CD4-positive, alpha-beta T cell treated with Interleukin-12 subunit alpha and Interleukin-12 subunit beta, for 1 hour (primary cell): ENCODE results near the gene RAPSN.

ENCODE experiments used
- DNase-seq: peaks from one replicate; pipeline ENCODE4 v3.0.0-alpha.2; 2020

The RAPSN gene

DNA sequence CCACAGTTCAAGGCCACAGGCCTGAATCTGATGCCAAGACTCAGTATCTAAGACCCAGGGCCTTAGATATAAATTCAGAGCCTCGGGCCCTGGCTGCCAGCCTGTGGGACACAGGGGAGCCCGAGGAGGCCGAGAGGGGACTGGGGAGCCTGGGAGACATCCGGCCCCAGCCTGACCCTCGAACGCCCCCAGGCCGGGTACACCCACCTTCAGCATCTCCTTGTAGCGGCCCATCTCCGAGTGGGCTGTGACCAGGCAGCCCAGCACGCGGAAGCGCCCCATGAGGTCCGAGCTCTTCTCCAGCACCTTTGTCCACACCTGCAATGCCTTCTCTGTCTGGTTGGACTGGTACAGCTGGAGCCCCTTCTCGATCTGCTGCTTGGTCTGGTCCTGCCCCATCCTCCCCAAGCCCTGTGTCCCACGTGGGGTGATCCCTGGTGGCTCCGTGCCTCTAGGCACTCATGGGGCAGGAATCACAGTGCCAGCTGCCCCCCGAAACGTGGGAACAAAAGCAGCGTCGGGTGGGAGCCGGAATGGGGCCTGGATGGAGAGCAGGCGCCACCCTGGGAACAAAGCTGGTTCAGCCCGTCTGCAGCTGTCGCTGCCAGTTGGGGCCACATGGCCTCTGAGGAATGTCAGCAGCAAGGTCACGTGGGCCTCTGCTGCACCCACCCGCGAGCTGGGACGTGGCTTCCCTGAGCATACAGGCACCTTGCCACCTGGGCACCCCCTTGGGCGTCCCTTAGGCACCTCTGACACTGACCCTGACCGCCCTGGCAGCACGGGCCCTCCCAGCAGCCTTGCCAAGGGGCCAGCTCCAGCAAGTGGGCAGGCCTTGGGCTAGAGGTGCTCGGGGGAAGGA lies at the start of gene RAPSN:
RAPSN (minus strand) TSS at position 571 of the 862 bp plus-strand sequence; CDS start at position 399, 172 bp downstream.
- no peak for DNase-seq

DNA sequence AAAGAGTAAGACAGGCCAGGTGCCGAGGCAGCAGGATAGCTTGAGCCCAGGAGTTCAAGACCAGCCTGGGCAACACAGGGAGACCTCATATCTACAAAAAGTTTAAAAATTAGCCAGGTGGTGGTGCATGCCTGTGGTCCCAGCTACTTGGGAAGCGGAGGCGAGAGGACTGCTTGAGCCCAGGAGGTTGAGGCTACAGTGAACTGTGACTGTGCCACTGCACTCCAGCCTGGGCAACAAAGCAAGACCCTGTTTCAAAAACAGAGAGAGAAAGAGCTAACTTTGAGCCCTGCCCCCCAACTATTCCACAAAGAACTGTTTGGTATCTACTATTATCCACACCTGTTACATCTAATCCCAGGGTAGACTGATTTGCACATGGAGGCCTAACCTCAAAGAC lies 49.2 kb upstream of the RAPSN start:
- DNase-seq = no peak

DNA sequence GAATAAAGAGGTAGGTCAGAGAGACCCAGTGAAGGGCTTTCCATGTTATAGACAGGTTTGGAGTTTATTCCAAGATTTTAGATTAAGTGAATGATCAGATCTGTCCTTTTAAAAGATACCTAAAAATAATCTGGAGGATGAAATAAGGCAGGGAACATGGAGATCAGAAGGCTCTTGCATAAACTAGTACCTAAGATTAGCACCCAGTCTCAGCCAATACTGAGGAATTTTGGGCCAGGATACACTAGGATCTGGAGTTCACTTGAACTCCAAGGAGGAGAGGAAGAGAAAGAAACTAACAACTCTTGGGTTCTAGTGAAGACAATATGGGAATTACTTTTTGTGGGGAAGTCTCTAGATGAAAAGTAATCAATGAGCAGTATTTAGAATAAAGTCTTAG lies 47.9 kb upstream of the RAPSN start:
- no peak for DNase-seq

- DNase-seq = no peak
Observed at GRCh38 chr11:47495856-47496217, 46.9 kb upstream of the RAPSN start.

DNA sequence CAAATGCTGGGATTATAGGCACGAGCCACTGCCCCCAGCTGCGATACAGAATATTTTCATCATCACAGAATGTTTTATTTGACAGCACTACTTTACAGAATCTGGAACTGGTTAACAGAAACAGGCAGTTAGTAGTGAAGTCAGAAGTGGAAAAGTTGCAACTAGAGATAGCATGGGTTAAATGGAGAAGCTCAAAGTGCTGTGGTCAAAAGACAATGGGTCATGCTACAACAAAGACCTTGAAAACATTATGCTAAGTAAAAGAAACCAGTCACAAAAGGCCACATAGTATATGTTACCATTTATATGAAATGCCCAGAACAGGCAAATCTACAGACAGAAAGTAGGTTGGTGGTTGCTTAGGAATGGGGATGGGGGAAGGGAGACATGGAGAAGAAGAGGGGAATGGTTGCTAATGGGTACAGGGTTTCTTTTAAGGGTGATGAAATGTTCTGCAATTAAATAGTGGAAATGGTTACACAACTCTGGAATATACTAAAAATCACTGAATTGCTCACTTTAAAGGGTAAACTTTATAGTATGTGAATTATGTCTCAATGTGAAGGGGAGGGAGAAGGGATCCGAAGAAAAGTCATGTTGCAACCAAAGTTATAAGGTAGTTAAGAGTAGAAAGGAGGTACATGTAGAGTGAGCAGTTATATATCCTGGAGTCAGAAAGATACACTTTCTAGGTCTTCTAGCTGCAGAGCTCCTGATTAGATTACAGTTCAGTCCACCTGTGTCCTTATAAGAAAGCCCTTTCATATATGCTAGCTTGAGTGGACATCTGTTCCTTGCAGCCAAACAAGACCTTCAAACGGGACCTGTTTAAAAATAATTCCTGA lies 46.3 kb upstream of the RAPSN start:
- no peak for DNase-seq

- no peak for DNase-seq
Observed at GRCh38 chr11:47489395-47489755, 40.4 kb upstream of the RAPSN start.

GRCh38 chr11:47488674-47489394 lies 39.9 kb upstream of the RAPSN start:
- DNase-seq = no peak

DNA sequence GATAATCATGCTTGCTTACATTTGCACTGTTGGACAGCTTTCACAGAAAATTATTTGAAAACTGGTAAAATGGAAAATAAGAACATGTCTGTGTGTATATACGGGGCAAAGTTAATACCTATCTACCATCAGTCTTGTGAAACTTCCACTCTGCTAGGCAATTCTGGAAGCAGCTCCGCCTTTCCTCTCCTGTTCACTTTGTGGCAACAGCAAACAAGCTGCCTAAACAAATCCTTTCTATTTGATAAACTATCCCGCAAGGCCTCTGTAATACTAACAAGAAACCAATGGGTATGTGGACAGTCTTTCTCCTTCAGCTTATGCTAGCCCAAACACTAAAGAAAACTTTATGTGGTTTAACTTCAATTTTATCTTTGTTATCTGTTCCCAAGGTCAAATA lies 39.2 kb upstream of the RAPSN start:
- DNase-seq = no peak

- no peak for DNase-seq
Observed at GRCh38 chr11:47487421-47487820, 38.5 kb upstream of the RAPSN start.

GRCh38 chr11:47485107-47485506 lies 36.2 kb upstream of the RAPSN start:
- no peak for DNase-seq

- DNase-seq = no peak
Observed at GRCh38 chr11:47483457-47483856, 34.5 kb upstream of the RAPSN start.

GRCh38 chr11:47480762-47481161 lies 31.8 kb upstream of the RAPSN start:
- no peak for DNase-seq

DNA sequence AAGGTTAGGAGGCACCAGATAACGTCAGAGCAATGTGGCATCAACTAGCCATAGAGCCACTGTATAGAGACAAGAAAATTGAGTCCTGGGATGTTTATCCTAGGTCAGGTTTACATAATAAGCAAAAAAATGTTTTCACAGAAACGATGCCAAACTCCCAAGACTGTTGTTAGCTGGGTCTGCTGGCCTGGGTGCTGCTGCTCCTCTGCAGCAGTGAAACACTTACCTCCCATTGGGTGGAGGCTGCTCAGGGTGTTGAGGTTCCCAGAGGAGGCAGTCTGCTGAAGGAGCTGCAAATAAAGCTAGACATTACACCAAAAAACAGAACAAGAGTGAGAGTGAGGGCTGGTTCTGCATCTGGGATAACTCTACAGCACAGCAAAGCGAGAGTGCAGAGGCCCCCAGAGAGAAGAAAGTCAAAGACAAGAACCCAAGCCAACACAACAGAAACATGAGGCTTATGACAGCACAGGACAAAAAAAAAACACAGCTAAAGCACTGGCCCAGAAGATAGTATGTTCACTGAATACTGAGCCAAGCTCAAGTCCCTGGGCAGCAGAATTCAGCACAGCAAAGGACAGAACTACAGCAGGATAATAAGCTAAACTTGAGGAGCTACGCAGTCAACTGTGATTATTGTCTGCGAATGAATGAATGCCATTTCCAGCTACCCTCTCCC lies 29.9 kb upstream of the RAPSN start:
- DNase-seq = no peak

- no peak for DNase-seq
Observed at GRCh38 chr11:47477753-47478152, 28.8 kb upstream of the RAPSN start.

DNA sequence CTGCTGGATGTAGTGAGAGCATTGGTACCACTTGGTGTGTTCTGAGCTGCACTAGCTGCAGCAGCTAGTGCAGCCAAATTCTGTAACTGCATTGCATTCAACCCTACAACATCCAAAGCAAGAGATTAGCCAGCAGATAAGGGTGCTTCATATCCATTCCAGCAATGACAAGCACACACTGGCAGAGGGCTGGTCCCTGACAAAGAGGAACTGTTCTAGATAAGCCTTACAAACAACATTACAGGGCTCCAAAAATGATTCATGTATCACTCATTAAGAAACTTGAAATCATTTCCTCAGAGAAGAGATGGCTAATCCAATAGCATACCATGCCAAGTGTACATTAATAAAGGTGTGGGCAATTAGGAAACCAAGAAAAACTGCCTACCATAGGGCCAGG lies 28.4 kb upstream of the RAPSN start:
- DNase-seq = no peak

- no peak for DNase-seq
Observed at GRCh38 chr11:47470671-47471070, 21.7 kb upstream of the RAPSN start.

- DNase-seq = no peak
Observed at GRCh38 chr11:47469361-47470179, 20.6 kb upstream of the RAPSN start.

DNA sequence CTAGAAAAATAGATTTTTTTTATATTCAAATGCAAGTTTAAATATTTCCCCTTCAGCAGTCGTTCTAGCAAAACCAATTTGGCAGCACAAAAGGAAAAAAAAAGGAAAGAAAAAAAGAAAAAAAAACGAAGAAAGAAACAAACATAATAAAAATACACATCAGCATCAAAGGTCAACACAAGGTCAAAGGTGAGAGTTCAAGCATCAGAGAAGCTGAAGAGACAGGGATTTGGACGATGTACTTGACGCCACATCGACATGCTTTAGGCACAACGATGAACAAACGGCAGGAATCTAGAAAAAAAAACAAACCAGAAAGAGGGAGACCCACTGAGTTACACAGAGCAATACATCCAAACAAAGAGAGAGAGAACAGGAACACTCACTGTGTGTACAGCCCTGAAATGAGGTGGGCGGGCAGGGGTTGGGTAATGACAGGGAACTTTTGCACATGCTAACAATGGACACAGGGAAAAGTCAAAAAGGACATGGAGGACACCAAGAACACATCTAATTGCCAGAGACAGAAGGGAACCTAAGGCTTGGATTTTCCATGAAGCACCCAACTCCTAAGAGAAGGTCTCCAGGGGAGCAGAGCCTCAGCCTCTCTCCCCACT lies 19.8 kb upstream of the RAPSN start:
- DNase-seq = no peak

DNA sequence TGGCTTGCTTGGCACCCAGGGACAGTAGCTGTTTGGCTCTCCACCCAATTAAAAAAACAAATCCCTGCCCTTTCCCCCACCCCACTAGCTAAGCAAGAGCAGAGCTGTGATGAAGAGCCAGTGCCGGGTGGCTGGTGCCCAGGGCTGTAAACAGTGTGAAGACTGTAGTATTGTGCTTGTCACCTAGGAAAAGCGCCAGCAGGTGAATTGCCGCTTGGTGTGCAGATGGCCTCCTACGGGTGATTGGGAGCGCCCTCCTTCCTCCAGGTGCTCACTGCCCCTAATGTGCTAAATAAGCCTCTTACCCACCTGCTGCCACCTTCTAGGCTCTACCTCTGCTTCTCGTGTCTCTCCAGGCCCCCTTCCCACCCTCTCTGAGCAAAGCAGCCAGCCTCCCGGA lies 18.4 kb upstream of the RAPSN start:
- no peak for DNase-seq

- DNase-seq = no peak
Observed at GRCh38 chr11:47466701-47467250, 17.8 kb upstream of the RAPSN start.

- DNase-seq = no peak
Observed at GRCh38 chr11:47466201-47466600, 17.3 kb upstream of the RAPSN start.
